ENCODE results near the gene SGK2.
A peak's percentile ranks its signal among the peaks of the same experiment; 100 is the strongest.

SGK2 gene

GRCh38 chr20:43536041-43536816 lies 22.6 kb upstream of the SGK2 start:
- no peak for DNase-seq (ENCODE audit: low read depth in 2 of 2)

- no peak for DNase-seq (ENCODE audit: low read depth in 2 of 2)
These were observed 21.9 kb upstream of the SGK2 start for GRCh38 chr20:43536817-43537440.

DNA sequence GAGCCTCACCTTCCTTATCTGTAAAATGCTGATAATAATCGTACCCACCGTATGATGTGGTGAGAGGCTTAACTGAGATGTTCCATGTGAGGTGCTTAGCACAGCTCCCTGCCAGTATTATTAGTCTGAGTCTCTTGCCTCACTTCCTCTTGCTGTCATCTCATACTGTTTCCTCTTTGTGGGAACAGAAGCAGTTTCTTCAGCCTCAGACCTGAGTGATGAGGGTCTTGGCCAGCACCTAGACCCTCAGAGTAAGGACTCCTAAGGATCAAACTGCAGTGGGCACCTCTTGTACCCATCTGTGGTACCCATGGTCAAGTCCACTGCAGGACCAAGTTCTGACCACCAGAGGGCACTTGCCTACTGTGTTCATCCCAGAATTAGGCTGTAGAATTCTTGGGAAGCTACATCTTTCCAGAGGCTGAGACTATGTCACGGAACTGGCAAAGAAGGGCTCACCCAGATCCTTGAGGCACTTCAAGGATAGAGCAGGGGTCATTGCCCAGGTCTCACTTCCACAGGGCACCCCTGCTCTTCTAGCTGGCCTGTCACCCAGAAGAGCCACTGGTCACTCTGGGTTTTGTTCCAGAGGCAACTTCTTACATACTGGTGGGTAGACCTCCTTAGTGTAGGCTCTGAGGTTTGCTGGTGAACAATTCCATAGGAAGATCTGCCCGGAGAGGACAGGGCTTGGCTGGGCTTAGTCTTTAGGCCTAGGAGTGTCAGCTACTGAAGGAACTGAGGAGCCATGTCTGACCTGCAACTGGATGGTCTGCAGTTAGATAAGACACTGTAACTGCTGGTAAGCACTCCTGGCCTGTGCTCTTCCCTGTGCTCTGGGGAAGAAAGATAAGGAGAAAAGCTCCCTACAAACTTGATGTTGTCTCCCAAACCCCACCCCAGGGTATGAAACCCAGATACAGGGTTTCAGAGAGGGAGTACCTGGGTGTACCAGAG lies 20.6 kb upstream of the SGK2 start:
- peak in 1 of 2 experiments; percentile 9 for DNase-seq (ENCODE audit: low read depth in 2 of 2)

DNA sequence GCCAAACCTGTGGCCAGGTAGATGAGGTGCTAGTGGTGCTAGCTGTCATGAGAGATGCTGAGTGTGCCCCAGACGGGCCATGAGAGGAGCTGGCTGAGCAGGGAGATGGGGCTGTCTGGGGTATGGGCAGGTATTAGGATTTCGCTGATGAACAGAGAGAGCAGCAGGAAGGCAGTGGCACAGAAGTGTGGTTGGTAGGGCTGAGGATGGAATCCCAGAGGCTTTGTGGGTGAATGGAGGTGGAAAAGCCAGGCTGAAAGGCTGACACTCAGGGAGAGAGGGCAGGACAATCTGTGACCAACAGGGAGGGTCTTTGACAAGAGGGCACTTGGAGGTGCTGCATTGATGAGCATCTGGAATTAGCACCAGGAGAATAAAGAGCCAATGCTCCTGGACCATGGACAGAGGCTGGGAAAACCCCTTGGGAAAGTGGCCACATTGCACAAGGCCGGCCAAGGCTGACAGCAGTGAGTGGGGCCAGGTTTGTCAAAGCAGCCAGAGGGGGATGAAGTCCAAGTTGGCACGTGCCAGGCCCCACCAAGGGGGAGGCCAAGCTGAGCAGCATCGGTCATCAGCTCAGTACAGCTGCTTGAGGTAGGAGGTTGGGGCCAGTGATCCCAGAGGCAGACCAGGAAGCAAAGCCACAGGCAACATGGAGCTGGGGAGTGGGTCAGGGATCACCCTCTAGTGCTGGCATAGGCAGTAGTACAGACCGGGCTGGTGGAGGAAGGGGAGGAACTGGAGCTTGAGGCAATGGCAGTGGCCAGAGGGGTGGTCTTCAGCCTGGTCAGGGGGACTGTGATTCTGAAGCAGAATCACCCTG lies 19.7 kb upstream of the SGK2 start:
- DNase-seq (ENCODE audit: low read depth in 2 of 2) = no peak

DNA sequence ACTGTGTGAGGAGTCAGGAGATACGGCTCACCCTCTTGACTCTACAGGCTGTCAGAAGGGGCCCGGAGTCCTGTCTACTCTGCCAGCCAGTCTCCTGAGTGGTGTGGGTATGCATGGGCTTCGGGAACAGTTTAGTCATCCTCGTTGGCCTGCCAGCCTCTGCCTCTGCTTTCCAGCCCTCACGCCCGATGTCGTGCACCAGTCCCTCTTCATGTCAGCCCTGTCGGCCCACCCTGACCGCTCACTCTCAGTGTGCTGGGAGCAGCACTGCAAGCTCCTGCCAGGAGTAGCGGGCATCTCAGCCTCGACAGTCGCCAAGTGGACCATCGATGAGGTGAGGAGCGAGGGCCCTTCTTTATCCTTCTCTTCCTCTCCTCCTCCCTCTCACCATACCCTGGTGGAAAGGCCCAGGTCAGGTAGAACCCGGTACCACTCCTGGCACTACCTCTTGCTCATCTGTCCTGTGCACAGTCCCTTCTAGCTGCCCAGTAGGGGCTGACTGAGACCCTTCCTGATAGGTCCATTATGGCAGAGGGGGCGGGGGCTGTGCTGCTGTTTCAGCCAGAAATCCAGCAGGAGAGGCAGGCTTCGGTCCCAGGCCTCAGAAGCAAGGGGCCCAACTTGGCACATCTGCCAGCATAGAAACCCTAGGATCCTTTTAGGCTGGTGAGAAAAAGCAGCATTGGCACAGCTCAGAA lies 18.7 kb upstream of the SGK2 start:
- no peak for DNase-seq (ENCODE audit: low read depth in 2 of 2)

DNA sequence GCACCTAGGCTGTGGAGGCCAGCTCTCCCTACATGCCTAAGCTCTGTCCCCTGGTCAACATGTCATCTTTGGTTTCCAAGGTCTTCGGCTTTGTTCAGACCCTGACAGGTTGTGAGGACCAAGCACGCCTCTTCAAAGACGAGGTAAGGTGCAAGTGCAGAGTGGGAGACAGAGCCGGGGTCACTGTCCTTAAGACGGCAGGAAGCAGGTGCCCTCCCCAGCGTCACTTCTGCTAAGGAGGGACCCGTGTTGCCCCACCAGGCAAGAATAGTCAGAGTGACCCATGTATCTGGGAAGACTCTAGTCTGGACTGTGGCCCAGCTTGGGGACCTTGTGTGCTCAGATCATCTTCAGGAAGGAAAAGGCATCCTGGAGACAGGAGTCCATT lies 18.2 kb upstream of the SGK2 start:
- DNase-seq (ENCODE audit: low read depth in 2 of 2) = no peak

- DNase-seq (ENCODE audit: low read depth in 2 of 2) = no peak
These were observed 17.6 kb upstream of the SGK2 start for GRCh38 chr20:43541214-43541613.

- no peak for DNase-seq (ENCODE audit: low read depth in 2 of 2)
These were observed 16.7 kb upstream of the SGK2 start for GRCh38 chr20:43542161-43542560.

DNA sequence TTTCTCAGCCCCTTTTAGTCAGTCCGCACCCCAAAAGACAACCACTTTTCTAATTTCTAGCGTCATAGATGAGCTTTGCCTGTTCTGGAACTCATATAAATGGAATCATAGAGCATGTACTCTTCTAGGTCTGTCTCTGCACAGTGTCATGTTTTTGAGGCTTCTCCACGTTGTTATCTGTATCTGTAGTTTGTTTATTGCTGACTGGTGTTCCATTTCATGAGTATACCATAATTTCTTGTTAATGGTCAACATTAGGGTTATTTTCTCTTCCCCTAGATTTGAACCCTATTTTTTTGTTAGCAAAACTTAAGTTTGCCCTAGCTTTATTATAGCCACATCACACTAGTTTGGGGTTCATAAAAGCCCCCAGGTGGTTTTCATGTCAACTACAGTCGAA lies 16.2 kb upstream of the SGK2 start:
- no peak for DNase-seq (ENCODE audit: low read depth in 2 of 2)

- no peak for DNase-seq (ENCODE audit: low read depth in 2 of 2)
These were observed 15.7 kb upstream of the SGK2 start for GRCh38 chr20:43543138-43543537.

GRCh38 chr20:43544501-43544900 lies 14.3 kb upstream of the SGK2 start:
- no peak for DNase-seq (ENCODE audit: low read depth in 2 of 2)

GRCh38 chr20:43545837-43546578 lies 12.8 kb upstream of the SGK2 start:
- DNase-seq (ENCODE audit: low read depth in 2 of 2) = no peak

DNA sequence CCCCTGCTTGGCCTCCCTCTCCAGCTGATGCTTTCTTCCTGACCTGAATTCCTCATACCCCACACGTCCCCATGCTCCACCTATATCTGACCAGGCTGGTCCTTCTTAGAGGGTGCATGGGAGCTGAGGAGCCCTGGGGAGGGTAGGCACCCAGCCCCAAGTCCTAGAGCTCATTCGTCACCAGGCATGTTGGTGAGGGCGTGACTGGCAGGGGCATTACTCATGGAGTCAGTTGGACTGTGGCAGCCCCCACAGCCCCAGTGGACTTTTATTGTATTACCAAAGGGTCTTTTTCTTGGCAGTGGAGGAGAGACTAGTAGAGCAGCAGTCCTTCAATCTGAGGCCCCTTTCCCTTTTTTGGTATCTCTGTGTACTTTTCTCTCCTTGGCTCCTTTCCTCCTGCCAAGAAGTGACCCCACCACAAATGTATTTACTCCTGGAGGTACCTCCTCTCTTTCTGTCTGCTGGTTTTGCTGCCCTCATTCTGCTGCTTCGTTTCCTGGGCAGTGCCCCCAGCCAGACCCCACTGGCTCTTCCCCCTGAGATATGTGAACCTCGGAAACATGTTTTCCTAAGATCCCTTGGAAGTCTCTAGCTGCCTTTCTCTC lies 10.4 kb upstream of the SGK2 start:
- DNase-seq (ENCODE audit: low read depth in 2 of 2) = no peak

DNA sequence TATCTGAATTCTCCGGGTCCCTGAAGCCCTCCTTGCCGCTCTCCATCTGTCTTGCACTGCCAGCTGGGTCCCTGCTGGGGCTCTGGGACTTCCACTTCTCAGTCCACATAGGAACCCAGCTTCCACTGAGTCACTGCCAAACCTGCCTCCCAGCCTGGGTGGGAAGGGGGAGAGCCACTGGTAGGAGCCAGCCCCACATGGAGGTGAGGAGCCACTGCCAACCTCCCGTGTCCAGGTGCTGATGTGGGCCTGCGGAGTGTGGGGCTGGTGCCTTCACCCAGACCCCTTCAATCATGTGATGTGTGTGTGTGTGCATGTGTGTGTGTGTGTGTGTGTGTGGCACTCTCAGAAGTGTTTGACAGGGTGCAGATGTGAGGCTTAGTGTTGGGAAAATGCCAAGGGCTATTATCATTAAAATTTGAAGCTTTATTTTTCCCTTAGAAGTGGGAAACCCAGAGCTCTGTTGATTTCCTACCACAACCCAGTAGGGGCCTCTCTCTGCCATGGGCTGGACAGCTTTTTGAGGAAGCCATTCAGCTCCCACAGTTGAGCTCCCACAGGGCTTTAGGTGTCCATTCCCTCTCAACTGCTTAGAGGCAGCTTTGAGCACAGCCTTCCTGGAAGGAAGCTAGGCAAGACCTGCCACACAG lies 9.3 kb upstream of the SGK2 start:
- no peak for DNase-seq (ENCODE audit: low read depth in 2 of 2)

GRCh38 chr20:43550456-43550855 lies 8.4 kb upstream of the SGK2 start:
- DNase-seq (ENCODE audit: low read depth in 2 of 2) = no peak

DNA sequence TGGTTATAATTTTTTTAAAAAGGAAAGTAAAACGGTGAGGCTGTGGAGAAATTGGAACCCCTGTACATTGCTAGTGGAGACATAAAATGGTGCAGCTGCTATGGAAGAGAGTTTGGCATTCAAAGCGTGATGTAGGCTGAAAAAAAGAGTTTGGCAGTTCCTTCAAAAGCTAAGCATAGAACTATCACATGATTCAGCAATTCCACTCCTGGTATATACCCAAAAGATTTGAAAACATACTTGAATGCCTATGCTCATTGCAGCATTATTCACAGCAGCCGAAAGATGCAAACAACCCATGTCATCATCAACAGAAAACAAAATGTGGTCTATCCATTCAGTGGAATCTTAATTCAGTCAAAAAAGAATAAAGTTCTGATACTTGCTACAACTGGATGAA lies 4.5 kb upstream of the SGK2 start:
- DNase-seq (ENCODE audit: low read depth in 2 of 2) = no peak

DNA sequence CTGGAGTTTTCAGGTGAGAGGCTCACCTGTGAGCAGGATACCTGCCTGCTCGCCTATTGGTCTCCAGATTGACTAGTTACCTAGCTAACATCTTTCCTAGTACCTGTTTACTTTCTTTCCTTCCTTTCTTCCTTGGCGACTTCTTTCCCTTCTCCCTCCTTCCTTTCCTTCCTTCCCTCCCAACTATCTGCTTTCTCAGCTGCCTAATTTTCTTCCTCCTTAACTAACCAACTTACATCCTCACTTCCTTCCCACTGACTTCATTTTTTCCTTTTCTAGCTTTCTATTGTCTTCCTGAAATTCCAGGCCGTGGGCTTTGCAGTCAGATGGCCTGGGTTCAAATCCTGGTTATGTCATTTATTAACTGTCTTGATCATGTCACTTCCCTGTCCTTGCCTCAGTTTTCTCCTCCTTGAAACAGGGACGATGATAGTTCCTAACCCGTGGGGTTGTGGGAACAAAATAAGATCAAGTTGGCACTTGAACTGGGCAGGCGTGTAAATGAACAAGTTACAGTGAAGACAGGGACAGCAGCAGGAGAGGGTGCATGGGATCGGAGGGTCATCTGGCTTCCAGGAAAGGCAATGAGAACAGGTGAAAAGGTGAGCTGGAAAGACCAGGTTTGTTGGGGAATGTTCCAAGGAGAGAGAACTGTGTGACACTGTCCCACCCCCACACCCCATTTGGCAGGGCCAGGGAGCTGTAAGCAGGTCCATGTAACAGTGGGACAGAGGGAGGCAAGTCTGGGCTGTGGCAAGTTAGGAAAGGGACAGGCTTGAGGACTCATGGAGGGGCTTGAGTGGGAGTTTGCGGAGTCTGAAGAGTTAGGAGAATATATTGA lies 540 bp downstream of the SGK2 start:
- no peak for DNase-seq (ENCODE audit: low read depth in 2 of 2)

DNA sequence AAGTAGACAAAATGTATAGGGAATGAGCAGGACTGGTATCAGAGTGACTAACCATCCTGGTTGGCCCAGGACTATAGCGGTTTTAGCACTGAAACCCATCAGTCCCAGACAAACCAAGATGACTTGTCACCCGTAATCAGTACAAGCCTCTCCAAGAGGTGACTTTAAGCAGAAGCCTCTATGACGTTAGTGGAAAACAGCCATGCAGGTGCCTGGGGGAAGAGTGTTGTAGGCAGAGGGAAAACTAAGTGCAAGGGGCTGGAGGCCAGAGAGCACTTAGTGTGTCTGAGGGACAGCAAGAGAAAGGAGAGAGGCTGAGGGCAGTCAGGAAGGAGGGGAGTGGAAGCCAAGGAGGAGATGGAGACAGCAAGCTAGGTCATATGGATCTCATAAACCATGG lies 2.1 kb downstream of the SGK2 start:
- DNase-seq (ENCODE audit: low read depth in 2 of 2) = no peak

Data from fibroblast of skin of left biceps (primary cell).